Activated naive CD8-positive, alpha-beta T cell treated with anti-CD3 and anti-CD28 coated beads for 36 hours (primary cell): ENCODE data around the gene KARS1. TPM values are rescaled to one million over a fixed set of nuclear protein-coding genes. Genes with fewer than 3 reads are reported as not detected.
A peak's percentile ranks its signal among the peaks of the same experiment; 100 is the strongest.

Experiments used
- DNase-seq: peaks from one replicate; pipeline ENCODE4 v3.0.0; 2021
- H3K27ac Mint-ChIP-seq: one replicate; pipeline ENCODE4 v1.8.0; 2022; ENCODE audit warnings: mild to moderate bottlenecking, moderate library complexity, mixed read lengths
- H3K27me3 Mint-ChIP-seq: one replicate; pipeline ENCODE4 v1.8.0; 2022; ENCODE audit warnings: mild to moderate bottlenecking, mixed read lengths
- H3K36me3 Mint-ChIP-seq: one replicate; pipeline ENCODE4 v1.8.0; 2021; ENCODE audit warnings: mild to moderate bottlenecking, mixed read lengths
- H3K4me1 Mint-ChIP-seq: one replicate; pipeline ENCODE4 v1.8.0; 2021; ENCODE audit warnings: mixed read lengths
- H3K4me3 Mint-ChIP-seq: one replicate; pipeline ENCODE4 v1.8.0; 2022; ENCODE audit warnings: mild to moderate bottlenecking, moderate library complexity, mixed read lengths
- H3K9me3 Mint-ChIP-seq: one replicate; pipeline ENCODE4 v1.8.0; 2022; ENCODE audit warnings: mixed read lengths
- total RNA-seq, 2 experiments: library from RNA; stranded (reverse); gene quantifications; one replicate each; pipeline ENCODE4 v1.2.3, GENCODE V29; 2021

KARS1 gene
- 100 to 1,000 TPM; 347 to 366 TPM for total RNA-seq

- H3K4me1 Mint-ChIP-seq: peaks cover 42% of the 10 kb centered on the region
- peak within 1 kb of the TSS; percentile 98 for H3K27ac Mint-ChIP-seq
- H3K36me3 Mint-ChIP-seq: peaks cover 39% of the 10 kb centered on the region
- DNase-seq: peak; percentile 96
- no peaks in the 10 kb centered on the region for H3K9me3 Mint-ChIP-seq
- no peaks in the 10 kb centered on the region for H3K27me3 Mint-ChIP-seq
- peak within 1 kb of the TSS; percentile 88 for H3K4me3 Mint-ChIP-seq
Observed at GRCh38 chr16:75647492-75648264, at the start of gene KARS1, which contains the start of gene TERF2IP. TSS of gene KARS1 (minus strand) at chr16:75647665. CDS start at chr16:75647639, 26 bp downstream. TSS of gene TERF2IP (plus strand) at chr16:75647773. CDS start at chr16:75647883, 110 bp downstream.

DNA sequence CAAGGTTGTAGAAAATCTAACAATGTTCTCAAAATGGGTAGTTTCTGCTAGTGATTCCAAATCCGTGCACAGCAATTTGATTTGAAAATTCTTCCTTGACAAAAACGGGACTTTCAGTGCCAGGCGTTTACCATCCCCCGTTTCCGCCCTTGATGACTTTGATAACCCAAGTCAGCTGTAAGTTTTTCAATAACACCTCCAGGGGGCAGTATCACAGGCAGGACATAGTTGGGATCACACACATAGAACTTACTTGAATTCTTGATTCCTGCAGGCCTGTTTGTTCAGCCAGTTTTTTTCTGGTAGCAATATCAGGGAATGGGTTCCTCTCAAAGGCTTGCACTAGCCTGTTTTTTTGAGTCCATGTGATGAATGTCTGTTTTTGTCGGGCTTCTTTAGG lies 48.2 kb upstream of the KARS1 start:
- Mint-ChIP-seq H3K27me3 (no peaks in the 10 kb centered on the region), H3K27ac (no peak overlapping the region), H3K4me3 (no peak overlapping the region), H3K36me3 (no peaks in the 10 kb centered on the region), H3K9me3 (no peaks in the 10 kb centered on the region), H3K4me1 (no peaks in the 10 kb centered on the region)
- DNase-seq: no peak

DNA sequence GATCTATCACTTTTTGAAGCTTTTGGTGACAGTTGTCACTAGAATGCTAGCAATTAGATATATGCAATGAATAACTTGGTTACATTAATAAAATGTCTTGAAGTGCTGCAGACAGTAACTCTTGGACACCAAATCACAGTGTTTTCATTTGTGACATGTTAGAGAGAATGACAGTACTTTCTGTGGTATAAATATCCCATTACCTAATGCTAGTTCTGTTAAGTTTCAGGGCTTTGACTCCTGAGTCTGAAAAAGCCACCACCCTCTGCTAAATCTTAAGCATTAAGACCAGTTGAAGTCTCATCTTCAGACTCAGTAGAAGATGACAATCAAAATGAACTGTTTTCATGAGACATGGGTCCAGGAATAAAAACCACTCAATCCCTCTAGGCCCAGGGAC lies 39.9 kb upstream of the KARS1 start:
- Mint-ChIP-seq H3K27me3 (peaks cover 3% of the 10 kb centered on the region), H3K36me3 (no peaks in the 10 kb centered on the region), H3K9me3 (peaks cover 1% of the 10 kb centered on the region), H3K4me1 (no peaks in the 10 kb centered on the region), H3K27ac (no peak overlapping the region), H3K4me3 (no peak overlapping the region)
- no peak for DNase-seq

GRCh38 chr16:75682308-75682707 lies 34.8 kb upstream of the KARS1 start:
- Mint-ChIP-seq H3K27me3 (no peaks in the 10 kb centered on the region), H3K4me1 (no peaks in the 10 kb centered on the region), H3K27ac (no peak overlapping the region), H3K4me3 (no peak overlapping the region), H3K36me3 (no peaks in the 10 kb centered on the region), H3K9me3 (no peaks in the 10 kb centered on the region)
- DNase-seq: no peak

DNA sequence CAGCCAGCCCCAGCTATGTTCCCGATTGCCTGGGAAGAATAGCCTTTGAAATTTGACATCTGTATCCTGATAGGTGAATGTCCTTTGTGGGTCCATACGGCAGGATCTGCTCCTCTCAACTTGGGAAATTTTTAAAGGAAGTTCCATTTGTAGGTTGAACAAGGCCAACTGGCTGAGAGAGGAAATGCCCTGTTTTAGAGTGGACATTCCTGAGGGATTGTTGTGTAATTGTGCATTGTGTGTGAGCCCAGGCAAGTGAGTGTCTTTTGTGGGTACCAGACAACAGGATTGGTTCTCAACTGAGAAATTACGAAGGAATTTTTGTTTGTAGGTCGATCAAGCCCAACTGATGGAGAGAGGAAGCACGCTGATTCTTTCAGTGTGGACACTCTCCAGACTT lies 31.9 kb upstream of the KARS1 start:
- Mint-ChIP-seq H3K9me3 (no peaks in the 10 kb centered on the region), H3K4me1 (no peaks in the 10 kb centered on the region), H3K36me3 (no peaks in the 10 kb centered on the region), H3K27ac (no peak overlapping the region), H3K4me3 (no peak overlapping the region), H3K27me3 (no peaks in the 10 kb centered on the region)
- DNase-seq: no peak

DNA sequence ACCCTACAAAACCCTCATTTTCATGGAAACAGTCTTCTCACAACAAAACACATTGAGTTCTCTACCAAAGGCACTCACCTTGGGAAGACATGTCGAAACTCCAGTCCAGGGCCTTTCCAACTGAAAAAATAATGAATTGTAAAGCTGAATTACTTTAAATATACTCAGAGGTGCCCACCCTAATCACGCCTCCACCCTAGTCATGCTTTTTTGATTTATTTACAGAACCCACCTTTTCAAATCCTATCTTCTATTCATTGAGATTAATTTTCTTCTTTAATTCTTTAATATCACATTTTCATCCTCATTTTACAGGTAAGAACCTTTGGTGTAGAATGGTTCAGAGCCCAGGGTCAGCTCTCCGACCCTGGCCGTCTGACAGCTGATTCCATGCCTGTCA lies 29.4 kb upstream of the KARS1 start, which contains the start of gene CPHXL2:
Gene CPHXL2, minus strand, starts transcription at position 101 of the 400 bp plus-strand sequence. Its CDS starts 10 bp downstream, at position 91.
- no peaks in the 10 kb centered on the region for H3K27me3 Mint-ChIP-seq
- H3K4me3 Mint-ChIP-seq: no peak within 1 kb of the TSS
- no peak within 1 kb of the TSS for H3K27ac Mint-ChIP-seq
- H3K4me1 Mint-ChIP-seq: no peaks in the 10 kb centered on the region
- no peaks in the 10 kb centered on the region for H3K9me3 Mint-ChIP-seq
- DNase-seq: no peak
- H3K36me3 Mint-ChIP-seq: no peaks in the 10 kb centered on the region

DNA sequence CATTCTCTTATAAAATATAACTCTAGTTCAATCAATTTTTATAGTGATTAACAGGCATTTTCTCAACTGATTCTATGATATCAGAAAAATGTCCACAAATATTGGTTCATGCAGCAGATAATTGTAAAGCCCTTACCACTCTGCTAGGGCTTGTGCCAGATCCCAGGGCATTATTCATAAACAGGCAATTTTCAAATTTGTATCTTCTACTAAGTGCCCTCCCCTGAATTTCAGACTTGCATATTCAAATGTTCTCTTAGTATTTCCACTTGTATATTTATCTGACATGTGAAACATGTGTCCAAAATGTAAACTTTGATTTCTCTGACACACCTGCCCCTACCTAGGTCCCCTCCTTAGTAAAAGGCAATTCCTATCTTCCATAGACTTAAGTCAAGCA lies 20.0 kb upstream of the KARS1 start:
- H3K9me3 Mint-ChIP-seq: no peaks in the 10 kb centered on the region
- no peaks in the 10 kb centered on the region for H3K27me3 Mint-ChIP-seq
- no peak overlapping the region for H3K4me3 Mint-ChIP-seq
- DNase-seq: no peak
- H3K27ac Mint-ChIP-seq: no peak overlapping the region
- H3K4me1 Mint-ChIP-seq: no peaks in the 10 kb centered on the region
- H3K36me3 Mint-ChIP-seq: no peaks in the 10 kb centered on the region

DNA sequence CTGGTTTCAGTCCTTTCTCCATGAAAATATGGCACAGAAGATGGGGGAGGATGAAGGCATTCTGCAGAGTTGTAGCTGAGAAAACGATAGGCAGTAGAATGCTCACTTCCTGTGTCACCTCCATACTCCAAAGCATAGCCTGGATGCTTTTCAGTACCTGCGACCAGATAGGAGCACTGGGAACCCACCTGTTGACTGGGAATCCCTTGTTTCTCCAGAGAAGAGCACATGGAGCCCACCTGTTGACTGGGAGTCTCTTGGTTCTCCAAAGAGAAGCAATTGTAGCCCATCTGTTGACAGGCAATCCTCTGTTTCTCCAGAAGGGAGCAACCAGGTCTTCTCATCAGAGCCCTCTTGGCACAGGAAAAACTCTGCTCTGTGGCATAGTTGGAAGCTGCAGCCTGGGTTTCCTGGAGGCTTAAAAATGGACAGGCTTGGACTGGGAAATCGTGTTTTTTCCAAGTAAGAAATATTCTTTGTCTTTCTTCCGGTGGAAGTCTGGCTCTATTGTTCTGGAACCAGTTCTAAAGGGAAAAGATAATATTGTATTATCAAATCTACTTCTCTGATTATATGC lies 13.3 kb upstream of the KARS1 start:
- DNase-seq: no peak
- Mint-ChIP-seq H3K4me1 (no peaks in the 10 kb centered on the region), H3K4me3 (no peak overlapping the region), H3K9me3 (no peaks in the 10 kb centered on the region), H3K36me3 (peaks cover 14% of the 10 kb centered on the region), H3K27me3 (no peaks in the 10 kb centered on the region), H3K27ac (no peak overlapping the region)

DNA sequence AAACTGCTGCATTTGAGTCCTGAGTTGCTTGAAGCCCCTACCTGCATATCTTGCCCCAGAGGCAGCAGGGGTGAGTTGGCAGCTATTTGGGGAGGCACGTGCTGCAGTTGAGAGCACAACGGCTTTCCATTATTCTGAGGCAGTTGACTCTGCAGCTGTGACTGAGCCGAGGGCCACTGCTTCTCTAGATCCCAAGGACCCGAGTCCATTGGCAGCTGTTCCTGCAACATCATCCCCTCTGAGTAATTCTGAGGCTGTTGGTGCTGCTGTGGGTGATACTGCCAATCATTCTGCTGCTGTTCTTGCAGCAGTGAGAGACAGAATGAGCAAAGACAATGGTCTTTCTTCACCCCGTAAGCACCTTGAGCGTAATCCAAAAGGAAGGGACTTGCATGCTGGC lies 12.9 kb upstream of the KARS1 start:
- Mint-ChIP-seq H3K4me1 (no peaks in the 10 kb centered on the region), H3K36me3 (peaks cover 15% of the 10 kb centered on the region), H3K4me3 (no peak overlapping the region), H3K27ac (no peak overlapping the region), H3K27me3 (no peaks in the 10 kb centered on the region), H3K9me3 (no peaks in the 10 kb centered on the region)
- no peak for DNase-seq

DNA sequence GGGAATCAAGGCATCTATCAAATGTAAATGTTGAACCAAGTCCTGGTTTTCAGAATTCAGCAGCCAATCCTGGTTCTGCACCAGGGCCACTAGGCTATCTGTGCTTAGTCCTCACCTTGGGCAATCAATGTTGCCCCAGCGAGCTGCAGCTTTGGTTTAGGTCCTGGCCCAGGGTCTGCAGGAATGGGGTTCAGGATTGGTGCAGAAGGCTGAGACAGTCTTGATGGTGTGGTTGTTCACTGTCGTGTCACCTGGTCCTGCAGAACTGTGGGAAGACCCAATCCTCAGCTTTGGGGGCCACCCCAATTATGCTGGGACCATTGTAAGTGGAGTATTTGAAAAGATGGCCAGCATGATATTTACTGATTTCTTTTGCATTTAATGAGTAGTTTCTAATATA lies 10.7 kb upstream of the KARS1 start:
- no peak for DNase-seq
- no peaks in the 10 kb centered on the region for H3K27me3 Mint-ChIP-seq
- peaks cover 11% of the 10 kb centered on the region for H3K4me1 Mint-ChIP-seq
- no peak overlapping the region for H3K4me3 Mint-ChIP-seq
- peaks cover 26% of the 10 kb centered on the region for H3K36me3 Mint-ChIP-seq
- no peaks in the 10 kb centered on the region for H3K9me3 Mint-ChIP-seq
- no peak overlapping the region for H3K27ac Mint-ChIP-seq

DNA sequence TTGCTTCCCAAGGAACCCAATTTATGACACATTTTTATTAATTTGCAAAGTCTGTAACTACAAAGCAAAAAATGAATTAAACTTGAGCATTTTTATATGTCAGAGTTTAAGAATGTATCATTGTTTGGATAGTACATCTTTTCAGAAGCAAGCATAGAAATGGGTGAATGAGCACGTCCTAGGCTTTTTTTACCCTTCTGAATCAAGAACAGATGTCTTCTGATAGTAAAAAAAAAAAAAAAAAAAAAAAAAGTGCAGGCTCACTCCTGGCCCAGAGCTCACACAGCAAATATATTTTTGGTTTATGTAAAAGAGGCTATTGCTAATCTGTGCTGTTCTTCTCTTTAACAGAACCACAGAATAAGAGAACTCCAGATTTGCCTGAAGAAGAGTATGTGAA lies 6.5 kb upstream of the KARS1 start:
- peak overlapping the region; percentile 5 for H3K4me3 Mint-ChIP-seq
- H3K4me1 Mint-ChIP-seq: peaks cover 33% of the 10 kb centered on the region
- H3K36me3 Mint-ChIP-seq: peaks cover 44% of the 10 kb centered on the region
- H3K27me3 Mint-ChIP-seq: no peaks in the 10 kb centered on the region
- no peak for DNase-seq
- peak overlapping the region; percentile 72 for H3K27ac Mint-ChIP-seq
- H3K9me3 Mint-ChIP-seq: no peaks in the 10 kb centered on the region

GRCh38 chr16:75648265-75649076 lies 1.0 kb upstream of the KARS1 start:
- Mint-ChIP-seq H3K9me3 (no peaks in the 10 kb centered on the region), H3K36me3 (peaks cover 41% of the 10 kb centered on the region), H3K4me1 (peaks cover 47% of the 10 kb centered on the region), H3K4me3 (peak overlapping the region; percentile 88), H3K27ac (peak overlapping the region; percentile 96), H3K27me3 (no peaks in the 10 kb centered on the region)
- DNase-seq: peak; percentile 82

DNA sequence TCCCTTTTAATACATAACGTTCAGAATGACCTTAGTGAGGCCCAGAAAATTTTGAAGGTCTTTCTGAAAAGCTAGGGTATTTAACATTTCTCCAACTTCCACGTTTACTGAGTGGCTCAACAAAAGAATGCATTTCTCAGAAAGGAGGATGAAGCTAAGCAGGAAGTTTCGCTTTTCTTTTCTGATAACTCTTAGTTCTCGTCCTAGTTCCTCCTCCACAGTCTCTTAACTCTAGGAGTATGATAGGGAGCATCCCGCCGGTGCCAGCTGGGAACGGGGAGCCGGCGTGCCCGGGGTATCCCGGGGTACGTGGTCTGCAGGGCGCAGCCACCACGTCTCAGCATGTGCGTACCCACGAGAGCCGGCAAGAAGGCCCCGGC lies 363 bp downstream of the KARS1 start:
- H3K4me1 Mint-ChIP-seq: peaks cover 40% of the 10 kb centered on the region
- peak overlapping the region; percentile 88 for H3K4me3 Mint-ChIP-seq
- H3K27ac Mint-ChIP-seq: peak overlapping the region; percentile 98
- no peaks in the 10 kb centered on the region for H3K27me3 Mint-ChIP-seq
- DNase-seq: no peak
- peaks cover 39% of the 10 kb centered on the region for H3K36me3 Mint-ChIP-seq
- no peaks in the 10 kb centered on the region for H3K9me3 Mint-ChIP-seq

GRCh38 chr16:75644240-75645012 lies 3.0 kb downstream of the KARS1 start:
- no peak for DNase-seq
- H3K4me3 Mint-ChIP-seq: peak overlapping the region; percentile 67
- H3K4me1 Mint-ChIP-seq: peaks cover 29% of the 10 kb centered on the region
- no peaks in the 10 kb centered on the region for H3K9me3 Mint-ChIP-seq
- peak overlapping the region; percentile 76 for H3K27ac Mint-ChIP-seq
- no peaks in the 10 kb centered on the region for H3K27me3 Mint-ChIP-seq
- H3K36me3 Mint-ChIP-seq: peaks cover 37% of the 10 kb centered on the region
